ENCODE results near the gene IGF2.

GRCh38 chr11:2101171-2101675 is 38.0 kb downstream of the IGF2 start:
- TF ChIP-seq CTCF (IDR thresholded peaks at IDR 0.05) (no peak), POLR2A (IDR thresholded peaks at IDR 0.05) (no peak)

All from Peyer's patch (tissue), 4 donors.